Esophagus muscularis mucosa (tissue), 4 donors: ENCODE measurements around the gene KAT2B.

Experiments
- EP300 ChIP-seq: sonication (generic); formaldehyde crosslinking; IDR thresholded peaks from one replicate; pipeline ENCODE4 v1.6.1; 2017; ENCODE audit warnings: antibody characterized with exemption
- POLR2A ChIP-seq: fragments of 450-650 bp; IDR thresholded peaks from one replicate; pipeline ENCODE4 v1.6.1; 2017; ENCODE audit warnings: antibody characterized with exemption, moderate library complexity, mild to moderate bottlenecking, low read depth
- POLR2AphosphoS5 ChIP-seq, 2 donors: sonication (generic); formaldehyde crosslinking; IDR thresholded peaks; one replicate each; pipeline ENCODE4 v1.6.1; 2017; ENCODE audit warnings: antibody characterized with exemption in 2 of 2
- TF ChIP-seq, protein P1 (sequence below), 3 experiments: fragments of 200-600 bp in 2 of 3; fragments of 450-650 bp in 1 of 3; sonication (generic) in 2 of 3; IDR thresholded peaks; one replicate each; pipeline ENCODE4 v1.5.1; 2017 to 2019; ENCODE audit warnings: antibody characterized with exemption in 3 of 3, mild to moderate bottlenecking in 2 of 3, moderate library complexity in 1 of 3

DNA sequence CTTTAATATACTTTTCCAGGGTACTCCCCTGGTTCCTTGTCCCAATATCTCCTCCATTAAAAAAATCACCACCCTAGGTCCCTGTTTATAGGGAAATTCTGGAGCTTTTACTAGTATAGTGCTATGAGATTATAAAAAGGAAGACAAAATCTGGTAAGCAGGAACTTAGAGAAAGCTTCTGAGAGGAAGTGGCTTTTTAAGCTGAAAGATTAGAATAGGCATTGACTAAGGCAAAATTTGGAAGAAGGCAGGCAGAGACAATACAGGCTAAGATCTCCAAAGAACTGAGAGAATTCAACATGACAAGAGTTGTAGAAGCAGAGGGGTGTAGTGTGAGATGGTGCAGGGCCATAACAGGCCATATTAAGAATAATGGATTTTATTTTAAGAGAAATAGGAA, 120.0 kb downstream of the KAT2B start:
- TF ChIP-seq POLR2AphosphoS5 (IDR thresholded peaks at IDR 0.05): no peak
- TF ChIP-seq, protein P1, sequence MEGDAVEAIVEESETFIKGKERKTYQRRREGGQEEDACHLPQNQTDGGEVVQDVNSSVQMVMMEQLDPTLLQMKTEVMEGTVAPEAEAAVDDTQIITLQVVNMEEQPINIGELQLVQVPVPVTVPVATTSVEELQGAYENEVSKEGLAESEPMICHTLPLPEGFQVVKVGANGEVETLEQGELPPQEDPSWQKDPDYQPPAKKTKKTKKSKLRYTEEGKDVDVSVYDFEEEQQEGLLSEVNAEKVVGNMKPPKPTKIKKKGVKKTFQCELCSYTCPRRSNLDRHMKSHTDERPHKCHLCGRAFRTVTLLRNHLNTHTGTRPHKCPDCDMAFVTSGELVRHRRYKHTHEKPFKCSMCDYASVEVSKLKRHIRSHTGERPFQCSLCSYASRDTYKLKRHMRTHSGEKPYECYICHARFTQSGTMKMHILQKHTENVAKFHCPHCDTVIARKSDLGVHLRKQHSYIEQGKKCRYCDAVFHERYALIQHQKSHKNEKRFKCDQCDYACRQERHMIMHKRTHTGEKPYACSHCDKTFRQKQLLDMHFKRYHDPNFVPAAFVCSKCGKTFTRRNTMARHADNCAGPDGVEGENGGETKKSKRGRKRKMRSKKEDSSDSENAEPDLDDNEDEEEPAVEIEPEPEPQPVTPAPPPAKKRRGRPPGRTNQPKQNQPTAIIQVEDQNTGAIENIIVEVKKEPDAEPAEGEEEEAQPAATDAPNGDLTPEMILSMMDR (IDR thresholded peaks at IDR 0.05): no peak
- no peak for TF ChIP-seq POLR2A
- no peak for TF ChIP-seq EP300
